SW480 (cell line): Measurements from ENCODE around the gene COG2.

Source experiments
- DNase-seq: peaks from one replicate; pipeline ENCODE4 v3.0.0-alpha.2; 2016; ENCODE audit warnings: low spot score

Gene COG2

DNA sequence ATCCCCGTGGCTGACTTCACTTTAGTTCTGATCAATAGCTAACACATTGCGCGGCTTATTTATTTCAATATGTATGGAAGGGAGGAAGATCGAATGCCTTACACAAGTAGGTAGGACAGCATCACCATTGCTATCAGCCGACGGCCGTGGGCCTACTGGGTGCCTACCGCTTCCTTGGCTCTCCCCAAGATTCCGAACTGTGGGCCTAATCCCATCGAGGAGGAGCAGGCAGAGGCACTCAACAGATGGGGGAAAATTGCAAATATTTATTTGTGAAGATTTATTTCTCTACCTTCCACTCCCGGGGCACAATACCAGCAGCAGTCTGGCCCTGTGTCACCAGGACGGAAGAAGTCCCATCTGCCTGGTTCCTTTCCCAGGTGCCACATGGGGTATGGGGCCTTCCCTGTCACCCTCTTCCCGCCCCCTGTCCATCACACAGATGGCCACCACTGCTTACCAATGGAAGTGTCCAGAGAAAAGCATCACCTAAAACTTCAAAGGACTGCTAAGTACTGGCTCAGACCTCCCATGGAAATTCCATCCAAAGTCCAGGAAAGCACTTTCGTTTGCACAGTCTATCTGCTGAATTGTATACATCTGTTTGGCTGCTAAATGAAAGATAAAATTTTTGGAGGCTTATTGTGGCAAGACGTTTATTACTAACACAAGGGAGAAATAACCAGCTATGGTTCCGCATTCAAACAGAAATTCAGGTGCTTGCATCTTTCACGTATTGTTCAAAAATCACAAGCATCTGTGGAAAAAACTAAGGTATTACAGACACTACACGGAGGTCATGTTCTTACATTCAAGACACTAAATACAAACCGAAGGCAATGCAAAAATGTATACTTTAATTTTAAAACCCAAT lies 59.9 kb downstream of the COG2 start:
- peak; percentile 53 for DNase-seq

DNA sequence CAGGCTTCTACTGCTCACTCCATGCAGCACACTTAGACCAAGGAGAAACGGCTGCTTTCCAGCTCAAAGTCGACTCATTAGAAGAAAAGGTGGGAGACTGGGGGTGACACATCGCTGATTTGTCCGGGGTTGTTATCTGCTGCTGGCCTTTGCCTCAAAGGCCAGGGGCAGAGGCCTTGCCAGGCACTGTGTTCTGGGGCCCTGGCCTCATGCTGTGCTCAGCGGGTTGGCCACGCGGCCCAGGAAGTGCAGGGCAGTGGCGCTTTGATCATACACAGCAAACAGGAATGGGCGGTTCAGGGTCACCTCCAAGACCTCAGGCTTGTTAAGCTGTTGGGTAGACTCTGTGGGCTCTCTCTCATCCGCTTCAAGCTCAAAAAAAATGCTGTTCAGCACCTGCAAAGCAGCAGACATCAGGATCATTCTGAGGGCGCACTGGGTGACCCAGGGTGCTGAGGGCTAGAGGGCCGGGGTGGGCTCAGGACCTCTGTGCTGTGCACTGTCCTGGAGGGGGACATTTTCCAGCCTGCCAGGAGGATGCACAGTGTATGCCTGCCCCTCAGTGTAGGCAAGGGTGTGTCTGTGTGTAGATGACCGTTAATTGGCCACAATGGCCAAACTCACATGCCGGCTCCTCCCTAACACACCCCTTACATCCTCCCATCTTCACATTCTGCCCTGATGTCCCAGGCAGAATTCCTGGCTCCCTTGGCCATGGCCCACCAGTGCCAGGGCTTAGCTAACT lies 60.8 kb downstream of the COG2 start:
- peak; percentile 75 for DNase-seq

DNA sequence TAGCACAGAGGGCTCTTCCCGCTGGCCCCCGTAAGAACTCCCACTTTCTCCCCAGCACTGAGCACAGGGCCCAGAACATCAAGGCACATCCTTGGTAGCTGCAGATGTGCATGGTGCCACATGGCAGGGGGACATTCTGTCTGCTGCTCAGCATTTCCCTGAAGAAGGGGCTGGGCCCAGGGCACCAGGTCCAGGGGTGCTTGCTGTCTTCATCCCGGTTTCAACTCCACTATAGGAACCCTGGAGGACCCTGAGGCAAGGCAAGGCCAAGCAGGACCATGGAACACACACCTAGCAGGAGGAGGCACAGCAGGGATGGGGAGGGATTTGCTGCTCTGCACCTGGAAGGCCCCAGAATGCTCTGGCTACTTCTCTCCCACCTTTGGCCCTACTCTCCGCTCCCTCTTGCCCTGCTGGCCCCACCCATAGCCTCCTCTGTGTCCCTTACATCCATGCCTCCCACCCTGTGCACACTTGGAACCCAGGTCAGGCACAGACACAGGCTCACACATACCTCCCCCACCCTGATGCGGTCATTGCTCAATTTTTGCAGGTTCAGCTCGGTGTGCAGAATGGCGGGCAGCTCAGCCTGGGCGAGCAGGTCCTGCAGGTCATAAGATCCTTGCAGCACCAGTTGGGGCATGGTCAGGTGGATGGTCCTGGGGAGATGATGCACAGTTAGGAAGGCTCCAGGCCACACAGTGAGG lies 61.6 kb downstream of the COG2 start:
- no peak for DNase-seq

DNA sequence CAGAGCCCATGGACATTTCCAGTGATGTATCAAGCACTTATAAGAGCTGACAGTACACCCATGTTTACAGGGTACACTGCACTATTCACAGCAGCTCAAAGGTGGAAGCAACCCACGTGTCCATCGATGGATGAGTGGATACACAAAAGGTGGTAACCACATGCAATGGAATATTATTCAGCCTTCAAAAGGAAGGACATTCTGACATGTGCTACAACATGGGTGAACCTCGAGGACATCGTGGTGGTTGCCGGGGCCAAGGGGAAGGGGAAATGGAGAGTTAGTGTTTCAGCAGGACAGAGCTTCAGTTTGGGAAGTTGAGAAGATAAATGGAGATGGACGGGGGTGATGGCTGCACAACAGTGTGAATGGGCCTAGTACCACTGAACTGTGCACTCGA lies 62.5 kb downstream of the COG2 start:
- DNase-seq: no peak

DNA sequence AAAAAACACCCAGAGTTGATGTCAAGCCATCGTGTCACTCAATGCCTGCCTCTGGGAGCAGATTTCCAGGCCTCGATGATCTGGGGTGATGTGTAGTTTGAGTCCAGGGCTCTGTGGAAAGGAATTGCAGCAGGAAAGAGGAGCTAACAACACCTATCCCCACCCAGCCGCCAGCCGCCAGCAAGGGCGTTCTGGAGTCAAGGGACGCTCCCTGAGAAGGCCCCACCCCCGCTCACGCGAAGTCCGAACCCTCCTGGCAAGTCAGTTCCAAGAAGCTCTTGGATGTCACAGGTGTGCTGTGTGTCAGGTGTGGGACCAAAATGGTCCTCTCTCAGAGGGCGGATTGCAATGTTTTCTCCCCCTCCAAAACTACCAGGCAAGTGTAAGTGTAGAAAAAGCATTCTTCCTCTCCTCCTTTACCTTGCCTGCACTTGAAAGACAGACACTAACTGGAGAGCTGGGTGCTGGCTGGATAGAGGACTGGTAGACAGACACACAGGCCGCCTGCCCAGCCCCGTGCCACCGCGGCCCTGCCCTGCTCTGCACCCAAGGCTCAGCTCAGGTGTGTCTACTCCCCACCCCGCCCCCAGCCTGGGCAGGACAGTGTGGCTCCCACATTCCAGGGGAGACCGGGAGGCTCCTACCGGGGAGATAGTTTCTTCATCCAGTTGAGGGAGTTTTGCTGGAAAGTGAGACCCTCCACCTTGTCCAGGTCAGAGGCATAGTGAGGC lies 63.2 kb downstream of the COG2 start:
- no peak for DNase-seq

DNA sequence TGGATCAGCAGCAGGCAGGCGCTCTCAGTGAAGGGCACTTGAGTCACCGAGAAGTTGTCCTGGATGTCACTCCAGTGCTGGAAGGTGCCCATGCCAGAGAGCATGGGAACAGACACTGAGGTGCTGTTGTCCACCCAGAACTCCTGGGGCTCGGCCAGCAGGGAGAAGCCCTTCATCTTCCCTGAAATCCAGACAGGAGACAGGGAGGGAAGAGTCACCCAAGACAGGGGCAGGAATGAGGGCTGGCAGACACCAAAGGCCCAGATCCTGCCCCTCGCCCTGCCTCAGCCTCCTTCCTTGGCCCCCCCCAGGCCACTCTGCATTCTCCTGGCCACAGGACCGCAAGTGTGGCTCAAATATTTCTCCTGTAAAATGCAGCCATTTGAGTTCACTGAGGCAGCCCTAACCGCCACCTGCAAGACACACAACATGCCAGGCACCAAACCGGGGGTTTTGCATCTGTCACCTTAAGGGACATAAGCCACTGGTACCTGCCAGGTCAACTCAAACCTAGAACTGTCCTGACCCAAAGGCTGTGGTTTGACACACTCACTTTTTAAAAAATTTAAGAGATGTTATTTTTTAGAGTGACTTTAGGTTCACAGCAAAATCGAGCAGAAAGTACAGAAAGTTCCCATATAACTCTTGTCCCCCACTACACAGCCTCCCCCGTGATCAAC lies 63.9 kb downstream of the COG2 start:
- DNase-seq: no peak

DNA sequence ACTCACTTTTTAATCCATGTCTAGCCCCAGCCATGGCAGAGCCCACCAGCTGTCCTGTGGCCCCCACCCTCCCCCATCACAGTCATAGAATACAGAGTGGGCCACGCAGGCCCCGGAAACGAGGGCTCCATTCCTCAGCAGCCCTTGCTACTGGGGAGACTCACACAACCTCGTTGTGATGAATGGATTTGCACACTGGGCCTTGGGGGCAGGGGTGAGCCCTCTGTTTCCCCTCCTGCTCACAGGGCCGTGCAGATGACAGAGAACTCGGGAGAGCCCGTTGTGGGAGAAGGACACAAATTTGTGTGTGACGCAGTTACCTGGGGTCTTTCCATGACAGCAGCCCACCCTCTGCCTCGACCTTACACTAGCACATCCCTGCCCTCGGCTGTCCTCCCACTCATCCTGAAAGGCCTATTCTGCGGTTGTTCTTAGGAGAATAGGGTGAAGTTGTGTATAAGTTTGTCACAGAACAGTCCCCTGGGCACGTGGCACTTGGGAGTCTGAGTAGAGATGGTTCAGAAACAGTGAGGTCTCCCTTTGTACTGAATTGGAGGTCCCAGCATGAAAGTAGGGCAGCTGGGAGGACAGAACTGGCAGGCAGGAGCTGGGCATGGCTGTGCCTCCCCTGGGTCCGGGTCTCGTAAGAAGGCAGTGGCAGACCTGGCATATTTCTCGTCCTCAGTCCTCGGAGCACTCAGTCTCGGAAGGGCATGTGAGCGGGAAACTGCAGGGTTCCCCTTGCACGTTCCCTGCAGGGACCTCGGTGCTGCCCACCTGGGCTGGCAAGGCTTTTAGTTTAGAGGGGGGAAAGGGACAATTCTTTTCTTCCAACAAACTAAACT lies 64.8 kb downstream of the COG2 start:
- DNase-seq: no peak

DNA sequence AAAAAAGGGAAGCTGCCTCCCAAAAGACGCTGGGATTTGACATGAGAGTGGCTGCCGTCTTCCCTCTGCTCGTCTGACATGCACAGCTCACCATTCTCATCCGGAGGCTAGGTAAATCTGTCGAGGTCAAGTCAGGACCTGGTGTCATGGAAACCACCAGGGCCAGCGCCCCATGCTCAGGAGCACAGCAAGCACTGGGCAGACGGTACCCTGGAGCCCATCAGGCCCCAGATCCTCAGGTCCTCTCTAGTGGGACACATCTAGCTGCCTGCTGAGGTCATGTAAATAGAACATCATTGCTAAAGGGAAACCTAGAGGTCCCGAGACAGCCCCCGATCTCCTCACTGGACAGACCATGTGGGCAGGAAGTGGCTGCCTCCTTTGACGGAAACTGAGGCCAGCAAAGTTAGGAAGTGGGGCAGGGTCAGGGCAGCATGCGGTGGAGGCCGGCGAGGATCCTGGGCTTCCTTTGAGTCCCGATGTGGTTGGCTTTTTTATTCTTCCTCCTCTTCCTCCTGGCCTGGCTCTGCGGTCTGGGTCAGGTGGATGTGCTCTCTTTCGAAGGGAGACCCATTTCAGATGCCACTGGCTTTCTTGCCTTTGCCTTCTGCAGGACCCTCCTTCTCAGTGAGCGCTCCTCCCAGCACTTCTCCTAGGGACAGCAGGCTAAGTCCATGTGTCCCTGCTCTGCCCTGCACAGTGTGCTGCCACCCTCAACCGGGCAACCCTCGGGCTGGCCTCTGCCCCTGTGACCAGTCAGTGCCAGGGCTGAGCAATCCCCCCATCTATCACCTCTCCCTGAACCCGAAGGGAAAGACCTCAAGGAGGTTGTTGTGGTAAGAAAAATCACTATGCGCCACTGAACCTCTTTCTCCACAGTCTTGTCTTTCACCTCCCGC lies 65.7 kb downstream of the COG2 start:
- no peak for DNase-seq

DNA sequence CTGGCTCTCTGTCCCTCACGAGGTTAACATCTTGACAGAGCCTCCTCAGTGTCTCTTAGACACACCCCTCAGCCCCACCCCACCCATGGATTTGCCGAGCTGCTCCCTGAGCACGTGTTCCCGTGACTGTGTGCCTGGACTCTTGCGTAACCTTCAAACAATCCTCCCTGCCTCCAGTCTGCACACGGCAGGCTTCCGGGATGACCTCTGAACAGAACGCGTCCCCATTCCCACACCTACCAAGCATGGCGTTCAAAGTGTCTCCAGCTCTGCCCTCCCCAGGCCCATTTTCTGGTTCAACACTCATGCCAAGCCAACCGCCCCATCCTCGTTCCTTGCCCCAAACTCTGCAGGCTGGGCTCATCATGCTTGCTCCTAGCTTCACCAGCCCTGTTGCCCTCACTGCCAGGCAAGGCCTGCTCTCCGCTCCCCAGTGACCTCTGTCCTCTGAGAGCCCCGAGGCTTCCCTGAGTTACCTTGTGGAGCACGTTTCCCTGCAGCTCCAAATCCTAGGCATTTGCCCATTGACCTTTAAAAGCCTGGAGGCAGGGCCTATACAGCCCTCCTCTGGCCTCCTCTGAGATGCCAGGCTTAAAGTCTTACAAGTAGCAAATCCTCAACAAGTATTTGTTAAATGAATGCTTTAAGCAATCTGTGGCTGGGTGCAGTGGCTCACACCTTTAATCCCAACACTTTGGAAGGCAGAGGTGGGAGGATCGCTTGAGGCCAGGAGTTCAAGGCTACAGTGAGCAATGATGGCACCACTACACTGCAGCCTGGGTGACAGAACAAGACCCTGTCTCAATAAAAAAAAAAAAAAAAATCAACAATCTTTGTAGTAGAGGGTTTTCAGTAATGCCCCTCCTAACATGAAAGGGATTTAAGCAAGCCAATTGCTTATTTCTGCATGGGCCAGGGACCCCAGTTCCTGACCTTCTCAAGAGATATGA lies 66.6 kb downstream of the COG2 start:
- peak; percentile 50 for DNase-seq

DNA sequence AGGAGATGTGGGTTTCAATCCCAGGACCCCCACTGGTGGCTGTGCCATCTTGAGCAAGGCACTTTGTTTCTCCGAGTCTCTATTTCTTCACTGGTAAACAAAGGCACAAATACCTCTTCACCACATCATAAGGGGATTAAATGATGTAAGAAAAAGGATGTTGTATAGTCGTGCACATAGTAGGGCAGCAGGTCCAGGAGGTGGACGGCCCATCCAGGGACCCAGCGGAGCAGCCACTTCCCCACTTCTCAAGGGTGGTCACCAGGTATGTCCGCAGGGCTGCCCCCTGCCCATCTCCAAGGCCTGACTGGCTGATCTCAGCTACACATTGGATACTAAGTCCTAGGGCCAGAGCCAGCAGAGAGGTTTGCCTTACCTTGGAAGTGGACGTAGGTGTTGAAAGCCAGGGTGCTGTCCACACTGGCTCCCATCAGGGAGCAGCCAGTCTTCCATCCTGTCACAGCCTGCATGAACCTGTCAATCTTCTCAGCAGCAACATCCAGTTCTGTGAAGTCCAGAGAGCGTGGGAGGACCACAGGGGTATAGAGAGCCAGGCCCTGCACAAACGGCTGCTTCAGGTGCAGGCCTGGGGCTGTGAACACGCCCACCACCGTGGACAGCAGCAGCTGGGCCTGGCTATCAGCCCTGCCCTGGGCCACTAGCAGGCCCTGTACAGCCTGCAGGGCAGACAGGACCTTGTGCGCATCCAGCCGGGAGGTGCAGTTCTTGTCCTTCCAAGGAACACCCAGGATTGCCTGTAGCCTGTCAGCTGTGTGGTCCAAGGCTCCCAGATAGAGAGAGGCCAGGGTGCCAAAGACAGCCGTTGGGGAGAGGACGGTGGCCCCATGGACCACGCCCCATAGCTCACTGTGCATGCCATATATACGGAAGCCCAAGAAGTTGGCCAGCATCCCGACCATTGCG lies 67.6 kb downstream of the COG2 start:
- DNase-seq: no peak

DNA sequence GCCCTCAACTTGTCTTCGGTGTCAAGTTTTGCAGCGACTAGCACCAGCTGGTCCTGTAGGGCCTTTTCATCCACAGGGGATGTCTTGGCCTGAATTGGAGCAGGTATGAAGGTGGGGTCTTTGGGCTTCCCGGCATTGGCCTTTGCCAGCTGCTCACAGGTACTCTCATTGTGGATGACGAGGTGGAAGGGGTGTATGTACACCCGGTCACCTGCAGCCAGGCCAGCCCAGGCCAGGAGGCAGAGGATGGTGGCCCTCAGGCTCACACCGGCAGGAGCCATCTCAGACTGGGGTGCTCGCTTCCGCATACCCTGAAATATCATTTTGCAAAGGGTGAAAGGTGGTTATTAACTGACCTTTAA lies 68.2 kb downstream of the COG2 start:
- DNase-seq: no peak

DNA sequence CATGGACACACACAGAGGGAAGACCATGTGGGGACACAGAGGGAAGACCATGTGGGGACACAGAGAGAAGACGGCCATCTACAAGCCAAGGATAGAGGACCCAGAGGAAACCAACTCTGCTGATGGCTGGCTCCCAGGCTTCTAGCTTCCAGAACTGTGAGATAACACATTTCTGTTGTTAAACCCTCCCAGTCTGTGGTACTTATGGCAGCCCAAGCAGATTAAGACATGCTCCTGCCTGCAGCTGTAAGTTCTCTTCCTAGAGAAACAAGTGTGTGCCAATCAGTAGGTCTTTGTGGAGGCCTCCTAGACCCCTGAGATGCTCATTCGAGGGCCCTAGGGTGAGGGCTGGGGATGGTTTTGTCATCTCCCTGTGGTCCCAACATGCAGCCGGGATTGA lies 69.0 kb downstream of the COG2 start:
- DNase-seq: no peak

DNA sequence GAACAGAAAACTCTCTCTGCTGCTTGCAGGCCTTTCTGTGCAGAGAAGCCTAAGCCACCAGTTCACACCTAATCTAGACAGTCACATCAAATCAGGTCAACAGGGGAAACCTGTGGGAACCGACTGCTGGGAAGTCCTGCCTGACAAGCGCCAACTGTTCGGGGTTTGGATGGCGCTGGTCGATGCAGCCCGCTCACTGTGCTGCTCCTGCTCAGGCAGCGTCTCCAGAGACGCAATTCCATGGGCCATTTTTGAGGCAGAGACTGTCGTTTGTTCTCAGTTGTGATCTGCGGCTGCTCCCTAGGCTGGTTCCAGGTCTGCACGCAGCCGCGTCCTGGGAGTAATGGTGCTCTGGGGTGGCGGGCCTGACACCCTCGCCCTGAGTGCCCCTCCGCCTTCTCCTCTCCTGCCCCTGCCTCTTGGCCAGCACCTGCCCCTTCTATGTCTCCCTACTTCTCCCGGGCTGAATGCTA lies 70.2 kb downstream of the COG2 start:
- DNase-seq: no peak

DNA sequence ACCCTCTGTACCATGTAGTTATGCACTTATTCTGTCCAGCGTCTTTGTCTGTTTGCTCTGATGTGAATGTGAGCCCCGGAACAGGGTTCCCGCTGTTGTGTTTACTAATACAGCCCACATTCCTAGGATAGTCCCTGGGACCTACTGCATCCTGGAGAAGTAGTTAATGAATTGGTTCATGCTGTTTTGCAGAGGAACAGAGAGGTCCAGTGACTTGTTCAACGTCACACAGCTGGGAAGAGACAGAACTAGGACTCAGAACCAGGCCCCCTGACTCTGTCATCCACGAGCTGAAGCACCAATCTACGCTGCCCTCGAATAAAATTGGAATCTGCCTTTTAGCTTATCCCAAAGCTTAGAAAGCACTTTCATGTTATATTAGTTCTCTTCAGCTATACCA lies 70.9 kb downstream of the COG2 start:
- no peak for DNase-seq

DNA sequence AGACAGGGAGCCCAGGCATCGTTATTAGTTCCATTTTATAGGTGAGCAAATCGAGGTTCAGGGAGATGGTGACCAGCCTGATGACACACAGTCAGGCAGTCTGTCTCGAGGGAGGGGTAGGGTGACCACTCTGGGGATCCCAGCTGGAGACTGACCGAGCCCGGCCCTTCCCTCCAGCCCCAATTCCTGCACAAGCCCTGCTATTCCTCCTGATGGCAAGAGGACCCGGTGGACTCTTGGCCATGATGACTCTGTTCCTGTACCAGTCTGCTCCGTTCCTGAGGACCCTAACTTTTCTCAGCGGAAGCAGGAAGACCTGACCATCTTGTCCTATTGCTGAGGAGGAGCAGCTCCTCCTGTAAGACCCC lies 71.2 kb downstream of the COG2 start:
- DNase-seq: no peak

DNA sequence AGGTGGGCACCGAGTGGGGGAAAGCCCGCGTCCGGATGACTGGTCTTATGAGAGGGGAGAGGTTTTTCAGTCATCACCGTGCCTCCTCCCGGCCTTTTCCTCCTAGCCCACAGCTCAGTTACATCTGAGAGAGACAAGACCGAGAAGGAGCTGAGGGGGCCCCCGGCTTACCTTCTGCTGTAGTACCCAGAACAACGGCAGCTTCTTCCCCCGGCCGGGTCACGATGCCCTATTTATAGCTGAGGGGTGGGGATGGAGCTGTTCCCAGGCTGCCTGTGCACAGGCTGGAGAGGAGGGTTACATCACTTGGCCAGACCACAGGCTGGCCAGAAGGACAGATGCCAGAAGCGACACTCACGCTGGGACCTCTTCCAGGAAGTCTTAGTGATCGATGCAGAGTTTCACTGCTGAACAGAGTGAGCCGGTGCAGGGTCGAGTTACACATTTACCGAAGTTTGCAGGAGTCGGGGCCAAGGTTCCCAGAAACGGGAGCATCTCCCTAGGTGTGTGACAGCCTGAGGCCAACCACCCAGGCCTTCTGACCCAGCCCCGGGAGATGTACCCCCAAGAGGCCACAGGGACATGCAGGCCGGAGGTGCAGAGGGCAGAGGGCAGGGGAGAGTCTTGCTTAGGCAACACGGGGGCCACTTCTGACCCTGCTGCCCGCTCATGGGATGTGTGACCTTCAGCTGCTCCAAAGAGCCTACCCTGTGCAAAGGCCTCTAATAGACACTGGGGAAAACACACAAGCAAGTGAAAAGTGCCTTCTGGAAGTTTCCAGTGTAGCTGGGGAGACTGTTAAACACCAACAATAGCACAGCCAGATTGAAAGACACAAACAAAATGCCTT lies 71.9 kb downstream of the COG2 start, which contains the start of gene AGT:
Gene AGT (minus strand): TSS at position 208 of the 850 bp plus-strand sequence. CDS start 3,299 bp downstream, outside the sequence.
- DNase-seq: no peak
